Tibial nerve (tissue), 3 donors: ENCODE results near the gene MTCL1.

Experiments used
- POLR2A ChIP-seq, 2 donors: fragments of 450-650 bp; IDR thresholded peaks; one replicate each; pipeline ENCODE4 v1.6.1; 2017; ENCODE audit warnings: antibody characterized with exemption in 2 of 2, mild to moderate bottlenecking in 2 of 2, moderate library complexity in 2 of 2
- TF ChIP-seq, protein P1 (sequence below), 5 experiments: fragments of 200-600 bp in 3 of 5; fragments of 450-650 bp in 2 of 5; sonication (generic) in 3 of 5; IDR thresholded peaks; one replicate each; pipeline ENCODE4 v1.5.1; 2016 to 2019; ENCODE audit warnings: antibody characterized with exemption in 5 of 5, mild to moderate bottlenecking in 3 of 5, moderate library complexity in 2 of 5

DNA sequence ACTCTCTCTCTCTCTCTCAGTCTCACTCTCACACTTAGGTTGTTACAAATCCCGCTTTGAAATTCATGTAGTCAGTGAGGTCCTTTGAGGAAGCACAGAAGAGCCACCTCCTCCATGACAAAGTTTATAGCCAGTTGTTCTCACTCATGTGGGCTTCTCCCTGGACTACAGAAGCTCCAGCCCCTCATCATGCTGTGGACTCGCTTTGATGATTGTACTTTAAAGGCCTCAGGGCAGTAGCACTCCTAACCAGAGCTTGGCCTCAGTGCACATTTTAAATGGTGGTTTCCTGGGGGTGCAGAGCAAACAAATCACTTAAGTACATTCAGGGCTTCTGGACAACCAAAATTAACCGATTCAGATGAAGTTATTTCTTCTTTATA, 115.7 kb downstream of the MTCL1 start:
- no peak for TF ChIP-seq POLR2A (IDR thresholded peaks at IDR 0.05)
- TF ChIP-seq, protein P1, sequence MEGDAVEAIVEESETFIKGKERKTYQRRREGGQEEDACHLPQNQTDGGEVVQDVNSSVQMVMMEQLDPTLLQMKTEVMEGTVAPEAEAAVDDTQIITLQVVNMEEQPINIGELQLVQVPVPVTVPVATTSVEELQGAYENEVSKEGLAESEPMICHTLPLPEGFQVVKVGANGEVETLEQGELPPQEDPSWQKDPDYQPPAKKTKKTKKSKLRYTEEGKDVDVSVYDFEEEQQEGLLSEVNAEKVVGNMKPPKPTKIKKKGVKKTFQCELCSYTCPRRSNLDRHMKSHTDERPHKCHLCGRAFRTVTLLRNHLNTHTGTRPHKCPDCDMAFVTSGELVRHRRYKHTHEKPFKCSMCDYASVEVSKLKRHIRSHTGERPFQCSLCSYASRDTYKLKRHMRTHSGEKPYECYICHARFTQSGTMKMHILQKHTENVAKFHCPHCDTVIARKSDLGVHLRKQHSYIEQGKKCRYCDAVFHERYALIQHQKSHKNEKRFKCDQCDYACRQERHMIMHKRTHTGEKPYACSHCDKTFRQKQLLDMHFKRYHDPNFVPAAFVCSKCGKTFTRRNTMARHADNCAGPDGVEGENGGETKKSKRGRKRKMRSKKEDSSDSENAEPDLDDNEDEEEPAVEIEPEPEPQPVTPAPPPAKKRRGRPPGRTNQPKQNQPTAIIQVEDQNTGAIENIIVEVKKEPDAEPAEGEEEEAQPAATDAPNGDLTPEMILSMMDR (IDR thresholded peaks at IDR 0.05), result no peak
